Adrenal gland (tissue), 5 donors: ENCODE data around the gene EPHB1.

Experiments
- POLR2A ChIP-seq, 2 donors: fragments of 450-650 bp; IDR thresholded peaks; one replicate each; pipeline ENCODE4 v1.6.1; 2017; ENCODE audit warnings: antibody characterized with exemption in 2 of 2, mild to moderate bottlenecking in 2 of 2, moderate library complexity in 1 of 2
- TF ChIP-seq, protein P1 (sequence below), 6 experiments: fragments of 450-650 bp in 4 of 6; fragments of 200-600 bp in 2 of 6; sonication (generic) in 1 of 6; IDR thresholded peaks; 1 replicate in 5 of 6; 2 replicates in 1 of 6; pipeline versions ENCODE4 v1.5.1 to v1.8.0; 2016 to 2021; ENCODE audit warnings: antibody characterized with exemption in 6 of 6, mild to moderate bottlenecking in 2 of 6, moderate library complexity in 1 of 6
- donor health status: DM: no; HTN: no; CAD: no.

DNA sequence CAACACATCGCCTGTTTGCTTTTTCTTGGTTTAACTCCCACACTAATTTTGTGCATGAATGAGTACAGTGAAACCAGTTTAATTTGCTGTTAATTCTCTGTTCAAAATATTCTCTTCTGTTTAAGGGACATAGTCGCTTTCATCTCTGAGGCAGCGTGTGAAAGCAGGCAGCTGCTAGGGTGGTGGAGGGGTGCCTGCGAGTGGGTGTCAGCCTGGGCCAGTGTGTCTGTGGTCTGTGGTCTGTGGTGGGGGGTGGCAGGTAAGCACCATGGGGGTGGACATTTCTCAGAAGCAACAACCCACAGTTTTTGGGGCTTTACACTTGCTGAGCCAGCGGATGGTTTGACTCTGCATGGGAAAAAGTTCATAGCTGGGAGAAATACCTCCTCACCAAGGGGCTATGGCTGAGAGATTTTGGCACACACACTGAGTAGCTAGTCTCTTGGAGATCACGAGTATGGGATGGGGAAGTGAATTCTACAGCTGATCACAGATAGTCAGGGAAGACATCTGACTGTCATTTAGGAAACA, 109.2 kb downstream of the EPHB1 start:
- TF ChIP-seq, protein P1, sequence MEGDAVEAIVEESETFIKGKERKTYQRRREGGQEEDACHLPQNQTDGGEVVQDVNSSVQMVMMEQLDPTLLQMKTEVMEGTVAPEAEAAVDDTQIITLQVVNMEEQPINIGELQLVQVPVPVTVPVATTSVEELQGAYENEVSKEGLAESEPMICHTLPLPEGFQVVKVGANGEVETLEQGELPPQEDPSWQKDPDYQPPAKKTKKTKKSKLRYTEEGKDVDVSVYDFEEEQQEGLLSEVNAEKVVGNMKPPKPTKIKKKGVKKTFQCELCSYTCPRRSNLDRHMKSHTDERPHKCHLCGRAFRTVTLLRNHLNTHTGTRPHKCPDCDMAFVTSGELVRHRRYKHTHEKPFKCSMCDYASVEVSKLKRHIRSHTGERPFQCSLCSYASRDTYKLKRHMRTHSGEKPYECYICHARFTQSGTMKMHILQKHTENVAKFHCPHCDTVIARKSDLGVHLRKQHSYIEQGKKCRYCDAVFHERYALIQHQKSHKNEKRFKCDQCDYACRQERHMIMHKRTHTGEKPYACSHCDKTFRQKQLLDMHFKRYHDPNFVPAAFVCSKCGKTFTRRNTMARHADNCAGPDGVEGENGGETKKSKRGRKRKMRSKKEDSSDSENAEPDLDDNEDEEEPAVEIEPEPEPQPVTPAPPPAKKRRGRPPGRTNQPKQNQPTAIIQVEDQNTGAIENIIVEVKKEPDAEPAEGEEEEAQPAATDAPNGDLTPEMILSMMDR (IDR thresholded peaks at IDR 0.05): no peak
- no peak for TF ChIP-seq POLR2A (IDR thresholded peaks at IDR 0.05)
